SHP77 treated with DMSO at 0.1 percent for 48 hours (cell line): ENCODE data around the gene DAAM1.

Source experiments
- DNase-seq: peaks from one replicate; lab custom pipeline; 2025; lab: John Stamatoyannopoulos, UW

DAAM1 gene

DNA sequence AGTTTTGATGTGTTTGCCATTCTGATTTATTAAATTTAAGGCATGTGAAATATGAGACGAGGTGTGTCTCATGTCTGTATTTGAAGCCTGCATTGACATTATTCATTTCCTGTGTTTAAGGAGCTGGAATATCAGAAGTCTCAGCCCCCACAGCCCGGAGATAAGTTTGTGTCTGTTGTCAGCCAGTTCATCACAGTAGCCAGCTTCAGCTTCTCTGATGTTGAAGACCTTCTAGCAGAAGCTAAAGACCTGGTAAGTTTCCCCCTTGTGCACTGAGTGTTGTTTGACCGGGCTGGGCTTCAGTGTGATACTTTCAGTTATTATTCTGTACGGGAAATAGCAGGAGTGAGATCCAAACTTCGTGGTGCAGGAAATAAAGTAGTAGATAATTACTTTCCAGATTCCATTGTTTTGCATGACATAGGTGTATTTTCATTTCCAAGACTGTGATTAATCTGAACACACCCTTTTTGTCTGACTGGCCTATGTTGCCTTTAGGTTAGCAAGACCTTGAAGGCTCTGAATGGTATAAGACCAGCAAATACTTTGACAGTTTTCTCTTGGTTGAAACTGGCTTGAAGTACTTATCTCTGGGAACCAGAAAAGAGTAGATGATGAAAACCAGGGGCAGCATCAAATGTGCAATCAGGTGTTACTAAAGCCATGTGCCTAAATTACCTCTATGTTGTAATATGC, 175.2 kb downstream of the DAAM1 start:
- DNase-seq = no peak

DNA sequence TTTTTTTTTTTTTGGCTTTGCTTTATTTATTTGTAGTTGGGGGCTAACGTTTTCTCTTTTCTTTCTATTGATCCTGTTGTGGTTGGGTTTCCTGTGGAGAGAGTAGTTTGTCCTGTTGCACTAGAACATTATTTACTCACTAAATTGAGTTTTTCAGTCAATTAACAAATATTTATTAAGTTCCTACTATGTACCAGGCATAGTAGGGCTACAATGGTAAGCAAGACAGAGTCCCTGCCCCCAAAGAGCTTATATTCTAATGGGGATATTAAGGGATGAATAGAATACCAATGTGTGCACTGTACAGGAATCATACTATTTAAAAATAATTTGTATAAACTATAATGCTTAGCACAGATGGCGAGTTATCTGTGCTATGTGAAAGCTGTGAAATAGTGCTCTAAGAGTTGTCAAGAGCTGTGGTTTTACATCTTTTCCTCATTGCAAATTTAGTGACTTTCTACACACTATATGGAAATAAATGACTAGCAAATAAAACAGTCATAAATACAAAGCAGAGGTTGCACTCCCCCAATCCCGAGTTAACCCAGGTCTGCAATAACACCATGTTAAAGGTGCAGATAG, 181.8 kb downstream of the DAAM1 start:
- DNase-seq = no peak

DNA sequence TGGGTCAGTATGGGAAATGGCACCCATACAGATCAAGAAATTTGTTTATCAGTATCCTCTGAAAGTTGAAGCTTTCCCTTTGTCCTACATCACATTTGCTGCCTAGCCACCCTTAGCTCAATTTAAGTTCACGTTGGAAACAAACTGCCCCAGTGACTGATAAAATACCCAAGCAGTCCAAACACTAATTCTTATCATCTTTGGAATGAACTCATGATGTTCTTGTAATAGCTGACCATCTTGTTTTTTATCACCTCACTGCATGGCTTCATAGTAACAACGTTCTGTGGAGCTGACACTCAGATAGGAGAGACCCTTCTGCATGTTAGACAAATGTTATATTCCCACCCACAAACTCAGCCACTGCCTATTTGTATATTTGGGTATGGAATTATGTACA, 183.3 kb downstream of the DAAM1 start:
- no peak for DNase-seq

DNA sequence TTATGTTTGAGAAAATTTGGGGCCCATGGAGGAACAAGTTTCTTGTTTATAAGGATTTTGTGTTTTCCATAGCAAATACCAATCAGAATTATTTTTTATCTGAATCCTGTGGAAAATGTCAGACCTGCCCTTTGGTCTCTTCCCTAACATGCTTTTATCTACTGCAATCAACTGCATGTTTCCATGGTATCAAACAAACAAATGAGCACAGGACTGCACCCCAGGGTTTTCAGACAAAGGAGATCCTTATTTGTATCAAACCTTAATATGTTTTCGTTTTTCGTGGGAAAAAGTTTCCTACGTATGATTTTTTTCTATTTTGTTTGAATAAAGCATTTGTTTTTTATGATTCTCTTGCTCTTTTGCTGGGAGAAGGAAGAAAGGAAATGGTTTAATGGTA, 185.6 kb downstream of the DAAM1 start:
- DNase-seq = no peak

DNA sequence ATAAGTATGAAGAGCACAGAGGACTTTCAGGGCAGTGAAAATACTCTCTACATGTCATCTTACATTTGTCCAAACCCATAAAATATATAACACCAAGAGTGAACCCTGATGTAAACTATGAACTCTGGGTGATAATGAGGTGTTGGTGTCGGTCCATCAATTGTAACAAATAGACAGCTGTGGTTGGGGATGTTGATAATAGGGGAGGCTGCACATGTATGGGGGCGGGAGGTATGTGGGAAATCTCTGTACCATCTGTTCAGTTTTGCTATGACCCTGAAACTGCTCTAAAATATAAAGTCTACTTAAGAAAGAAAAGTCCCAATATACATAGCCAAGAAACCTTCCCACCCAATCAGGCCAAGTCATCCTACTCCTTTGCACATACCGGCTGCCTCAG, 188.2 kb downstream of the DAAM1 start:
- DNase-seq = no peak

DNA sequence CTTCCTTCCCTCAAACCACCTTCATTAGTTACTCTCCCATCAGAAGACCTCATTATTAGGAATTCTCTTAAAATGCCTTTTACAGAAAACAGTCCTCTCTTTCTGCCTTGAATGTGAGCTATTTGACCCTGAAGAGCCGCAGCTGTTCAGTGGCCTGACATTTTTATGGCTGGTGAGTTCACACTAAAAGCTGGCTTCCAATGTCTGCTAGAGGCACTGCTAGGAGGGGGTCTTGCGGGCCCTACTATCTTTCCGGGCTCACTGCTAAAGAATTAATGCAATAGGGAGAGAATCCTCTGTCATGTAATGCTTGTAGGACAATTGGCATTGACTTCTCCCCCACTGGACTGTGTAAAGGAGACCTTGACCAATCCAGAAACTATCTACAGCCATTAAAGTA, 189.0 kb downstream of the DAAM1 start:
- DNase-seq = no peak

DNA sequence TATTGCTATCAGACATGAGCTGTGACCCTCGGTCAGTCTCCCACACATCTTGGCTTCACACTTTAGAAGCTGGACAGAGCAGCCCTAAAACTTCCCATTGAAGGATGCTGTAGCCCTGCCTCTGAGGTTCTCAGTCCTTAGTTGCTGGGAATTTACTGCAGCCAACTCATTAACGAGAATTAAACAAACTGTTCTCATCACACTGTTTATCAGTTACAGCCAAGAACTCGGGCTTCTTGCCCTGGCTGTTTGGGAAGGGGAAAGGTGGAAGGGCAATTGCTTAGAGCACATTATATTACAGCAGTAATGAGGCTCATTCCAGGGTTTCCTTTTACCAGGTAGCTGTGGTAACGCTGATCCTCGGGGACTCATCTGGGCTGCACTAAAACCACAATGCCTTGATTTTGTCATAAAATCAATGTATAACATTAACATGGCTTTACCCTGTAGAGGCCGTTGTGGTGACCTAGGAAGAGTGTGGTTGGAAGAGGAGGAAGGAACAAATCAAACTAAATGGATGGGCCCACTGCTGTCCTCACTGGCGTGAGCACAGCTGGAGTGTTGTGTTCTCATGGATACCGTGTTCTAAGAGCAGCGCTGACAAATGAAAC, 189.6 kb downstream of the DAAM1 start:
- no peak for DNase-seq

DNA sequence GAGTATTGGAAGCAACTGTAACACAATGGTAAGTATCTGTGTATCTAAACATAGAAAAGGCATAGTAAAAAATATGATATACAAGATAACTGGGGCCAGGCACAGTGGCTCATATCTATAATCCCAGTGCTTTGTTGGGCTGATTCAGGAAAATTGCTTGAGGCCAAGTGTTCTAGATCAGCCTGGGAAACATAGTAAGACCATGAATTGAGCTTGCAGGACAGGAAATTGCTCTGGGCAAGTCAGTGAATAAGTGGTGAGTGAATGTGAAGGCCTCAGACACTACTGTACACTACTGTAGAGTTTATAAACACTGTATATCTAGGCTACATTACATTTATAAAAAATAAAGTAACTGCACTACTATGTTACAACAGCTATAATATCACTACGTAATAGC, 201.5 kb downstream of the DAAM1 start:
- no peak for DNase-seq

DNA sequence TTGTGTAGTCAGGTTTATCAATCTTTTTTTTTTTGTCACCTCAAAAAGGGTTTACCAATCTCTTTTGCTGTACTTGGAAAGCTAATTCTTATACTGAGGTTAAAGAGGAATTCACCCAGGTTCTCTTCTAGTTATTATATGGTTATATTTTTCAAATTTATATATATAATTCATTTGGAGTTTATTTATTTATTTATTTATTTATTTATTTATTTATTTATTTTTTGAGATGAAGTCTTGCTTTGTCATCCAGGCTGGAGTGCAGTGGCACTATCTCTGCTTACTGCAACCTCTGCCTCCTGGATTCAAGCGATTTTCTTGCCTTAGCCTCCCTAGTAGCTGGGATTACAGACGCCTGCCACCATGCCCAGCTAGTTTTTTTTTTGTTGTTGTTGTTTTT, 202.9 kb downstream of the DAAM1 start:
- no peak for DNase-seq

DNA sequence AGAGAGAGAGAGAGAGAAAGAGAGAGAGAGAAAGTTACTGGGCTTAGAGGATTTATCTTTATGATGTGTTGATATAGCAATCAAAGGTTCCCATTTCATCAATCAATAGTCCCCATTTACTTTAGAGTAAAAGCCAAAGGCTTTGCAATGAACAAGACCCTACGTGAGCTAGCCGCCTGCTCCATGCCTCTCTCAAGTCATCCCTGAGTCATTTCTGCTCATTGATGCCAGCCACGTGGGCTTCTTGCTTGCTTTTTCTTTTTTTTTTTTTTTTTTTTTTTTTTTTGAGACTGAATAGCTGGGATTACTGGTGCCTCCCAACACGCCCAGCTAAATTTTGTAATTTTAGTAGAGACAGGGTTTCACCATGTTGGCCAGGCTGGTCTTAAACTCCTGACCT, 205.8 kb downstream of the DAAM1 start:
- no peak for DNase-seq

DNA sequence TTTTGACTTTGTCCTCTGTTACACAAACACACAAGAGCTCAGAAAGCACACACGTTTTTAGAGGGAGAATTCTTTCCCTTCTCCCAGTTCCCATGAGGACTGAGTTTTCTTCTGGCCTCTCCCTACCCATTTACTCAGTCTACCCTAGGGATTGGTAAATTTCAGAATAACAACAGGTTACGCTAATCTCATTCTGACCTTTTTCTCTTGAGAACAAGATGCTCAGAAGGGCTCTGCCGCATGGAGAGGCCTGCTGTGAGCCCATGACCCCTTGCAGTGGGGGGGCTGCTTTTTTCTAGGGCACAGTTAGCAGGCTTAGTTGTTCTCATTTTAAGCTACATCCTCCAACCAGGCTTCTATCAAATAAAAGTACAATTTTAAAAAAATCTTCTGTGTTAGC, 207.2 kb downstream of the DAAM1 start:
- no peak for DNase-seq

DNA sequence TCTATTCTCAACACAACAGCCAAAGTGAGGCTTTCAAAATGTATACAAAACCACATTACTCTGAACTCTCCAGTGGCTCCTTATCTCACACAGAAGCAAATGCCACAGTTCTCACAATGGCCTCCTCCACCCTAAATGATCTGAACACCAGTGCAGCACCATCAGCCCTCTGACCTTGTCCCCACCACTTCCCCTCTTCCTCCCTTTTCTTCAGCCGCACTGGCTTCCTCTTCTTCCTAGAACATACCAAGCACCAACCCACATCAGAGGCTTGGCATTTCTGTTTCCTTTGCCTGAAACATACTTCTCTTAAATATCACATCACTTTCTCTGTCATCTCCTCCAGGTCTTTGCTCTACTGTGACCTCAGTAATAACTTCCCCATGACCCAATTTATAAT, 210.4 kb downstream of the DAAM1 start:
- DNase-seq = no peak

DNA sequence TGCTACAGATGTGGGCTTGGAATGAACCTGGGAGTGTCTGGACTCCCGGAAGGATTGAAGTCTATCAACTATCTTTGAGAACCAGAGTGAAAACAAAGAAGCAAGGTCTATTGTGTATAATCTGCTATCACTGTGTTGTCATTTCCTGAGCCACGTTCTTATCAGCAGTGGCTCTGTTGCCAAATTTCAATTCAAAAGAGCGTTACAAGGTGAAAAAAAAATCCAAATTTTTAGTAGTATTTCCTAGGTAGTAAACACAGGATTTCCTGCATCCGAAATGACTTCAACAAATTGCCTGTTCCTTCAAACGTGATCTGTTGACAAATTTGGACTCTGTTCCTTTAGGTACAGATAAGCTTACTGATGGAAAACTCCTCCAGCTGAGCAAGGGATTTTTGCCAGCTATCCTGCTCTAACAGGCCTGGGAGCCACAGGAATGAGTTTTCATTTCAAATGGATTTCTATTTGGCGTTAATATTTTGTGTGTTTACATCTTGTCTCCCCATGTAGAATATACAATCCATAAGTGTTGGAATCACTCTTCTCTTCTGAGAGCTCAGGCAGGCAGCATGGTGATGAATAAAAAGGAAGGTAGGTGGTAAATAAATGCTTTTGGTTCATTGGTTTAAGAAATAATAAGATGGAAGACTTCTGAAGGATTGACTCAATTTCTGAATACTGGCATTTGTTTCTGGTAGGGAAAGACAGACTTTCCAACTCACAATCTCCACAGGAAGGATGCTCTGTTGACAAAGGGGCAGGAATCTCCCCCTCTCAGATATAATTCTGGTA, 218.2 kb downstream of the DAAM1 start:
- no peak for DNase-seq

DNA sequence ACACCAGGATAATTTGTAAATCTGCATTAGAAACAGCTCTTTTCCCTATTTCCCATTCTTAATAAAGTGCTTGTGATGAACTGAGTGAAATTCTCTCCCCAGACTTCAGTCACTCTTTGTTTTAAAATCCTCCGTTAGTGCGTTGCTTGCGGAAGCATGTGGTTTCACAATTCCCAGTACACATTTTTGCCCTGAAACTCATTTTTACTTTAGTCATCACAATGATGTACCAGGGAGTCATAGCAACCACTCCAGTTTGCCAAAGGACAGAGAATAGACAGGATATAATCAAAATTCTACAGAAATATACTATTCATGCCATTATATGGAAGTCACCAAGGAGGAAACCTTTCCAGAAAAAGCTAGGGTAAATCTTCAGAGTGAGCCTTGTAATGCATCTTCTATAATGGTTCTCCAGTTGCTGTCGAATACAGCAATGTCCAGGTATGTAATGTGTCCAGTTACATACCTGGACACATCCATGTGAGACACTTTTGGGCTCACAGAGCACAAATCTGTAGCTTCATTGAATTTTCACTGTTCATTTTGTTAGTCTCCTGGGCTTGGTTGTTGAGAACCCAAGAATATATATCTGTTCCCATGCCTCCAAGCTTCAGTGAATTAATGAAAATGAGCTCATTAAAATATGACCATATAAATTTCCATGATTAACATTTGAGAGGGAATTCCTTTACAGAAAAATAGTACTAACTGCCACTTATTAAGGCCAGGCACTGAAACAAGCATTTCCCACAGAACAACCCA, 219.0 kb downstream of the DAAM1 start:
- no peak for DNase-seq

DNA sequence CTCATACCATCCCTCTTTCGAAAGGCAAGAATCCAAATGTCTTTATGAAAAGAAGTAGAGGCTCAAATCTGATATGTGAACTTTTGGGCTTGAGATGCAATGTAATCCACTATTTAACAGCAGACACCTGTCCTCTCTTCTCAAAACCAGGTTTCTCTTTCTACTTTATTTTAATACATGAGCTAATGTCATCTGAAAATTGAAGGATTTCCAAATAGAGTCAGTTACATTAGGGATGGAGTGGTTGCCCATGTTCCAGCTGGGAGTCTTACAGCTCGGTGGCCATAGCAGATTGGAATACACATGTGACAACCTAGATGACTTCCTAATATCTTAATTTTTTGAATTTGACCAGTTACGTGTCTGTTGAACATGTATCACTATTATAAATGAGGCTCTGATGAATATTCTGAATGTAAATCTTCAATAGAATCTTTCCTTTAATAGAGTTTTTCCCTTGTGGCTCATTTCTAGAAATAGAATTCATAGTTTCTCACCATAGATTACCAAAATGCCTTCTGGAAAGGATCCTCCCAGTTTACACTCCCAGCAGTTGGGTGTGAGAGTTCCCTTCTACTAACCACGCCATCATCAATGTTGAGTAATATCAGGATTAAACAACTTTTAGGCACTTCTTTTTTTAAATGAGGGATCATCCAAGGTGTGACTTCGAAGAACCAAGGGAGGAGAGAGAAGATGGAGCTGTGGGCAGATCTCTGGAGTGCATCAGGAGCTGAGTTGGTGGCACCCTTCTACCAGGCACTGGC, 227.6 kb downstream of the DAAM1 start:
- DNase-seq = no peak

DNA sequence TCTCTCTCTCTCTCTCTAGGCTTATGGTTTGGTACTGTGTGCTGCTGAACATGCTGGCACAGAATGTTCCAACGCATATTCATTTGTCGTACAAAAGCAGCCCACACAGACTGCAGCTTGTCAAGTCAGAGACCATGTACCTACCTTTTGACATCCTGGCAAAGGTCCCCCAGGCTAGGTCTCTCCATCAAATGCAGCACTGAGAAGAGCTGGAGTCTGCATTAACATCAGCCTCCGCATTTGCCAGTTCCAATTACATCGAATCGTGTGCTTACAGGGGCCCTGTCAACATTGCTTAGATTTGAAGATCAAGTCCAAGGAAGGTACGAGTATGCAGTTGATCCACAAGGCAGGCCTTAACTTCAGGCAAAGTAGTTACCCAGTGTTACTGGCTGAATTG, 228.8 kb downstream of the DAAM1 start:
- no peak for DNase-seq

DNA sequence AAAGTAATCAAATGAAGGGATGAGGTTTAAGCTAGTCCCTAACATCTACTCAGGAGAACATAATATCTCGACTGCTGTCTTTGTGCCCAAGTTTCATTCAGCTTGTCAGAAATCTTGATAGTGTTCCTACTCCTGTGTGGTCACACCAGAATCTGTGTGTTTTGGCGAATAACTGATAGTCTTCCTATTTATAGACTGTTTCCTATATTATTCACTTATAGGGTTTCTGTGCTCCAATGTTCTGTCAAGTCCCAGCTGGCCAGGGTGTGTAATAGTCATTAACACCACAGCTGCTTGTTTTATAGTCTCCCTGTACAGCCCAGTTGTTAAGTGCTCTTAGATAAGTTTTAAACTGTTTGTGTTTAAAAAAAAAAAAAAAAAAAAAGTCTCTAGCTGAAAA, 230.8 kb downstream of the DAAM1 start:
- DNase-seq = no peak
